IMR-90 (cell line): Measurements from ENCODE around the gene IL21. TPM values are rescaled to one million over a fixed set of nuclear protein-coding genes. Genes with fewer than 3 reads are reported as not detected.

Experiments
- ATAC-seq: fragments of 200-7000 bp; cut with Tn5 transposase; 2 replicates; pipeline ENCODE4 v1.9.1; 2020; ENCODE audit warnings: low read depth, mild to moderate bottlenecking, moderate library complexity
- BruUV-seq: library from RNA; stranded (reverse); fragments of 400-500 nt; replicated peaks from 2 replicates; lab custom pipeline; 2021; lab: Mats Ljungman, UMichigan
- CTCF ChIA-PET: fragments of 300-600 bp; formaldehyde crosslinking; extraction: SDS; loops from one replicate; lab custom pipeline; 2021; ENCODE audit warnings: antibody characterized with exemption; lab: Yijun Ruan, JAX
- POLR2A ChIA-PET: fragments of 300-600 bp; sonication (Branson Sonifier 250); formaldehyde crosslinking; loops from one replicate; lab custom pipeline; 2022; ENCODE audit warnings: antibody characterized with exemption; ENCODE audit not compliant: unreplicated experiment; lab: Charles Lee
- DNase-seq: peaks from one replicate; pipeline ENCODE4 v3.0.0; 2013
- H2AFZ ChIP-seq: replicated peaks from 2 replicates; pipeline ENCODE3; 2013; ENCODE audit warnings: low read length, mild to moderate bottlenecking; ENCODE audit not compliant: poor library complexity
- H2AK5ac ChIP-seq: 2 replicates; pipeline ENCODE4 v1.6.1; 2013; ENCODE audit warnings: low read depth, low read length, inconsistent platforms
- H2AK9ac ChIP-seq: replicated peaks from 2 replicates; pipeline ENCODE3; 2013; ENCODE audit warnings: mild to moderate bottlenecking, low read depth, low read length, moderate library complexity; ENCODE audit not compliant: poor library complexity
- H2BK120ac ChIP-seq: 2 replicates; pipeline ENCODE4 v1.6.1; 2013; ENCODE audit warnings: low read depth, low read length, inconsistent platforms
- H2BK15ac ChIP-seq: 3 replicates; pipeline ENCODE4 v1.6.1; 2013; ENCODE audit warnings: low read depth, low read length, inconsistent platforms
- H2BK20ac ChIP-seq: 2 replicates; pipeline ENCODE4 v1.6.1; 2013; ENCODE audit warnings: low read depth, mild to moderate bottlenecking, inconsistent platforms, low read length, moderate library complexity
- H2BK5ac ChIP-seq: 2 replicates; pipeline ENCODE4 v1.6.1; 2013; ENCODE audit warnings: mild to moderate bottlenecking, low read depth, low read length, inconsistent platforms; ENCODE audit not compliant: poor library complexity, severe bottlenecking
- H3K14ac ChIP-seq: replicated peaks from 2 replicates; pipeline ENCODE4 v1.6.1; 2013; ENCODE audit warnings: low read depth, low read length, inconsistent platforms
- H3K18ac ChIP-seq: 2 replicates; pipeline ENCODE4 v1.6.1; 2013; ENCODE audit warnings: low read depth, low read length, control low read depth
- H3K23ac ChIP-seq: 2 replicates; pipeline ENCODE4 v1.6.1; 2013; ENCODE audit warnings: low read depth, low read length, inconsistent platforms
- H3K27ac ChIP-seq: 2 replicates; pipeline ENCODE4 v1.5.1; 2013; ENCODE audit warnings: mild to moderate bottlenecking, control low read depth, low read length; ENCODE audit not compliant: insufficient read depth
- H3K27me3 ChIP-seq: 2 replicates; pipeline ENCODE4 v1.6.1; 2013; ENCODE audit warnings: low read length; ENCODE audit not compliant: control insufficient read depth, insufficient read depth
- H3K36me3 ChIP-seq: 2 replicates; pipeline ENCODE4 v1.6.1; 2013; ENCODE audit warnings: low read length, mixed read lengths; ENCODE audit not compliant: control insufficient read depth, insufficient read depth
- H3K4ac ChIP-seq: 2 replicates; pipeline ENCODE4 v1.6.1; 2013; ENCODE audit warnings: low read depth, low read length, inconsistent platforms
- H3K4me1 ChIP-seq: 2 replicates; pipeline ENCODE4 v1.6.1; 2013; ENCODE audit warnings: low read length, mixed read lengths; ENCODE audit not compliant: control insufficient read depth, insufficient read depth
- H3K4me2 ChIP-seq: 2 replicates; pipeline ENCODE4 v1.6.1; 2013; ENCODE audit warnings: low read depth, mild to moderate bottlenecking, control low read depth, low read length, moderate library complexity
- H3K4me3 ChIP-seq: 2 replicates; pipeline ENCODE4 v1.5.1; 2013; ENCODE audit warnings: low read depth, mild to moderate bottlenecking, control low read depth, low read length, moderate library complexity; ENCODE audit not compliant: insufficient read depth
- H3K56ac ChIP-seq: 2 replicates; pipeline ENCODE4 v1.6.1; 2013; ENCODE audit warnings: low read length, inconsistent platforms; ENCODE audit not compliant: insufficient read depth; ENCODE audit errors: extremely low read depth
- H3K79me1 ChIP-seq, 2 experiments: 2 replicates each; pipeline ENCODE4 v1.6.1; 2013; ENCODE audit warnings: low read length in 2 of 2, inconsistent platforms in 1 of 2, low read depth in 1 of 2
- H3K9ac ChIP-seq: 2 replicates; pipeline ENCODE4 v1.6.1; 2013; ENCODE audit warnings: low read depth, low read length, control low read depth
- H3K9me1 ChIP-seq: 2 replicates; pipeline ENCODE4 v1.6.1; 2013; ENCODE audit warnings: low read length, inconsistent platforms; ENCODE audit not compliant: insufficient read depth
- H3K9me3 ChIP-seq: 2 replicates; pipeline ENCODE4 v1.6.1; 2013; ENCODE audit warnings: low read length; ENCODE audit not compliant: control insufficient read depth, insufficient read depth
- H4K20me1 ChIP-seq: 2 replicates; pipeline ENCODE4 v1.6.1; 2013; ENCODE audit warnings: low read length, inconsistent platforms; ENCODE audit not compliant: insufficient read depth
- H4K5ac ChIP-seq: 2 replicates; pipeline ENCODE4 v1.6.1; 2013; ENCODE audit warnings: mild to moderate bottlenecking, low read depth, low read length, control low read depth
- H4K8ac ChIP-seq, 2 experiments: 2 replicates each; pipeline ENCODE4 v1.6.1; 2013; ENCODE audit warnings: low read depth in 2 of 2, low read length in 2 of 2, control low read depth in 1 of 2, inconsistent platforms in 1 of 2
- H4K91ac ChIP-seq: 2 replicates; pipeline ENCODE4 v1.6.1; 2013; ENCODE audit warnings: low read depth, low read length, inconsistent platforms; ENCODE audit not compliant: insufficient read depth
- BHLHE40 ChIP-seq: fragments of 150-350 bp; IDR thresholded peaks from 2 replicates; pipeline ENCODE4 v1.6.1; 2016; ENCODE audit warnings: mild to moderate bottlenecking, low read depth, low read length
- CEBPB ChIP-seq: IDR thresholded peaks from 2 replicates; pipeline ENCODE4 v1.6.1; 2012; ENCODE audit warnings: low read depth, low read length, improper control_type of control experiment
- CHD1 ChIP-seq: IDR thresholded peaks from 2 replicates; pipeline ENCODE4 v1.6.1; 2012; ENCODE audit warnings: low read depth, low read length, improper control_type of control experiment
- CTCF ChIP-seq: conservative IDR thresholded peaks from 2 replicates; pipeline ENCODE4 v1.5.1; 2012; ENCODE audit warnings: mild to moderate bottlenecking, low read depth, low read length, improper control_type of control experiment
- ELK1 ChIP-seq: fragments of 150-350 bp; IDR thresholded peaks from 2 replicates; pipeline ENCODE4 v1.6.1; 2016; ENCODE audit warnings: low read depth, mild to moderate bottlenecking, low read length, moderate library complexity, borderline replicate concordance
- FOS ChIP-seq: fragments of 150-350 bp; IDR thresholded peaks from 2 replicates; pipeline ENCODE4 v1.6.1; 2016; ENCODE audit warnings: low read depth, low read length
- MAFK ChIP-seq: IDR thresholded peaks from 2 replicates; pipeline ENCODE4 v1.6.1; 2012; ENCODE audit warnings: low read depth, low read length, improper control_type of control experiment
- MAZ ChIP-seq: IDR thresholded peaks from 2 replicates; pipeline ENCODE4 v1.6.1; 2012; ENCODE audit warnings: low read depth, mild to moderate bottlenecking, low read length, improper control_type of control experiment, moderate library complexity, borderline replicate concordance
- MXI1 ChIP-seq: IDR thresholded peaks from 2 replicates; pipeline ENCODE4 v1.6.1; 2012; ENCODE audit warnings: low read depth, mild to moderate bottlenecking, low read length, moderate library complexity, borderline replicate concordance
- NFE2L2 ChIP-seq: fragments of 150-350 bp; IDR thresholded peaks from 2 replicates; pipeline ENCODE4 v1.6.1; 2016; ENCODE audit warnings: low read depth, mild to moderate bottlenecking, low read length
- POLR2A ChIP-seq: IDR thresholded peaks from 2 replicates; pipeline ENCODE4 v1.6.1; 2012; ENCODE audit warnings: mild to moderate bottlenecking, low read depth, low read length
- RAD21 ChIP-seq: IDR thresholded peaks from 2 replicates; pipeline ENCODE4 v1.6.1; 2012; ENCODE audit warnings: low read length, improper control_type of control experiment
- RCOR1 ChIP-seq: IDR thresholded peaks from 2 replicates; pipeline ENCODE4 v1.6.1; 2012; ENCODE audit warnings: mild to moderate bottlenecking, low read length, improper control_type of control experiment; ENCODE audit not compliant: insufficient replicate concordance
- RFX5 ChIP-seq: IDR thresholded peaks from 2 replicates; pipeline ENCODE4 v1.8.0; 2012; ENCODE audit warnings: low read depth, mild to moderate bottlenecking, low read length, moderate library complexity
- SMC3 ChIP-seq: fragments of 150-350 bp; IDR thresholded peaks from 2 replicates; pipeline ENCODE4 v1.6.1; 2016; ENCODE audit warnings: low read depth, mild to moderate bottlenecking, antibody characterized with exemption, low read length, moderate library complexity
- WGBS, 2 experiments: methylation state at CpG; one replicate each; pipeline versions ENCODE4 v1.1.5 to v1.1.7; 2013; ENCODE audit warnings: missing lambda C conversion rate in 2 of 2; ENCODE audit not compliant: insufficient read length in 1 of 2; ENCODE audit errors: extremely low coverage in 2 of 2; 5-methylcytosine and 5-hydroxymethylcytosine counted together
- dilution Hi-C: fragments of 300-500 bp; cut with HindIII; formaldehyde crosslinking; loops from one replicate; pipeline ENCODE4 v1.14.3; 2018; ENCODE audit warnings: low sequenced_read_pairs; ENCODE audit not compliant: unreplicated experiment
- in situ Hi-C: fragments of 300-500 bp; cut with MboI; formaldehyde crosslinking; loops from 3 replicates; pipeline ENCODE4 v1.14.3; 2019; ENCODE audit warnings: low sequenced_read_pairs, inconsistent platforms, mixed read lengths
- intact Hi-C: fragments of 100-400 bp; cut with micrococcal nuclease; formaldehyde crosslinking; loops from 2 replicates; pipeline ENCODE4 v1.10.0; 2022
- polyA plus RNA-seq, 3 experiments: library from polyadenylated mRNA; depleted of rRNA; stranded (reverse); fragments of >200 nt; gene quantifications; 2 replicates each; pipeline ENCODE4 v1.2.3, GENCODE V29; 2012; ENCODE audit warnings: low replicate concordance in 1 of 3
- total RNA-seq: library from RNA; depleted of rRNA; stranded (reverse); fragments of >200 nt; gene quantifications from 2 replicates; pipeline ENCODE4 v1.2.3, GENCODE V29; 2012
- TF ChIP-seq, protein P1 (sequence below): fragments of 150-350 bp; IDR thresholded peaks from 2 replicates; pipeline ENCODE4 v1.6.1; 2017; ENCODE audit warnings: mild to moderate bottlenecking, antibody characterized with exemption, low read length, low read depth

IL21 gene
- total and polyA plus RNA-seq, 2 of the 4 experiments (the other 2 are of a cell fraction), result not detected

- peaks cover 4% of the 10 kb centered on the region; the same call in 1 of the 2 replicates for H3K9me3 ChIP-seq
- intact Hi-C loops, result no loop called here
- BruUV-seq, result no TSS peak
- H3K36me3 ChIP-seq, result no peaks in the 10 kb centered on the region
- no peak overlapping the region for H3K14ac ChIP-seq
- H4K5ac ChIP-seq, result no peak overlapping the region
- dilution Hi-C loops, result no loop called here
- H3K4me2 ChIP-seq, result no peak overlapping the region
- H2BK20ac ChIP-seq, result no peak overlapping the region
- H3K27me3 ChIP-seq, result no peaks in the 10 kb centered on the region
- ATAC-seq, result no peak
- no peak overlapping the region for H2AFZ ChIP-seq
- no peak overlapping the region for H4K91ac ChIP-seq
- H3K9me1 ChIP-seq, result no peaks in the 10 kb centered on the region
- no peak overlapping the region for H3K9ac ChIP-seq
- no peak overlapping the region for H3K56ac ChIP-seq
- H4K20me1 ChIP-seq, result no peaks in the 10 kb centered on the region
- in situ Hi-C loops, result no loop called here
- H4K8ac ChIP-seq, result no peak overlapping the region
- CTCF ChIA-PET, result interaction anchor here (1.1 kb wide), 1 partner anchor 58 kb away, joined by 4 read pairs; no protein-coding TSS in a partner anchor
- no CpG with 5 or more reads among the region's 1 CpG for WGBS, 2 experiments
- no peak overlapping the region for H3K18ac ChIP-seq
- no peak overlapping the region for H3K4ac ChIP-seq
- no peak overlapping the region for H2BK15ac ChIP-seq
- no peak overlapping the region for H2AK9ac ChIP-seq
- no peak overlapping the region for H2BK120ac ChIP-seq
- no peak overlapping the region for H3K4me3 ChIP-seq
- H3K4me1 ChIP-seq, result peaks cover 3% of the 10 kb centered on the region
- no peak overlapping the region for H2BK5ac ChIP-seq
- no peak overlapping the region for H3K27ac ChIP-seq
- POLR2A ChIA-PET, result no interaction called here
- no peak overlapping the region for H2AK5ac ChIP-seq
- H3K79me1 ChIP-seq, result no peaks in the 10 kb centered on the region
- H3K23ac ChIP-seq, result no peak overlapping the region
- TF ChIP-seq MAZ, result no peak
- no peak for TF ChIP-seq CEBPB
- no peak for TF ChIP-seq MXI1
- no peak for TF ChIP-seq RCOR1
- no peak for TF ChIP-seq SMC3
- no peak for TF ChIP-seq NFE2L2
- TF ChIP-seq RAD21, result no peak
- no peak for TF ChIP-seq FOS
- TF ChIP-seq ELK1, result no peak
- TF ChIP-seq CTCF, result no peak
- no peak for TF ChIP-seq MAFK
- TF ChIP-seq, protein P1, sequence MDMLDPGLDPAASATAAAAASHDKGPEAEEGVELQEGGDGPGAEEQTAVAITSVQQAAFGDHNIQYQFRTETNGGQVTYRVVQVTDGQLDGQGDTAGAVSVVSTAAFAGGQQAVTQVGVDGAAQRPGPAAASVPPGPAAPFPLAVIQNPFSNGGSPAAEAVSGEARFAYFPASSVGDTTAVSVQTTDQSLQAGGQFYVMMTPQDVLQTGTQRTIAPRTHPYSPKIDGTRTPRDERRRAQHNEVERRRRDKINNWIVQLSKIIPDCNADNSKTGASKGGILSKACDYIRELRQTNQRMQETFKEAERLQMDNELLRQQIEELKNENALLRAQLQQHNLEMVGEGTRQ, result no peak
- no peak for TF ChIP-seq BHLHE40
- no peak for TF ChIP-seq POLR2A
- TF ChIP-seq CHD1, result no peak
- TF ChIP-seq RFX5, result no peak
- no peak for DNase-seq
Observed at GRCh38 chr4:122657553-122657952, 36.7 kb upstream of the IL21 start.
